CD14-positive monocyte (primary cell): Measurements from ENCODE around the gene RFLNA. TPM values are rescaled to one million over a fixed set of nuclear protein-coding genes. Genes with fewer than 3 reads are reported as not detected.
A peak's percentile ranks its signal among the peaks of the same experiment; 100 is the strongest.

ENCODE experiments used
- DNase-seq, 3 donors: peaks; one replicate each; pipeline ENCODE4 v3.0.0-alpha.2; 2011 to 2022
- H2AFZ ChIP-seq: 2 replicates; pipeline ENCODE4 v1.6.0; 2012; ENCODE audit warnings: mild to moderate bottlenecking, low read depth, low read length, inconsistent platforms; ENCODE audit not compliant: insufficient read depth, poor library complexity, severe bottlenecking
- H3K27ac ChIP-seq, 2 donors: 1 replicate in 1 of 2; 2 replicates in 1 of 2; pipeline ENCODE4 v1.5.1; 2012 to 2013; ENCODE audit warnings: low read length in 2 of 2, control low read depth in 1 of 2, inconsistent platforms in 1 of 2, low read depth in 1 of 2, mild to moderate bottlenecking in 1 of 2
- H3K27me3 ChIP-seq, 2 donors: one replicate each; pipeline versions ENCODE4 v1.6.0 to v1.6.1; 2011 to 2013; ENCODE audit warnings: low read length in 2 of 2; ENCODE audit not compliant: control insufficient read depth in 2 of 2, insufficient read depth in 2 of 2
- H3K36me3 ChIP-seq, 2 donors: replicated peaks in 1 of 2; 1 replicate in 1 of 2; 2 replicates in 1 of 2; pipeline versions ENCODE4 v1.5.1 to v1.6.1; 2012 to 2013; ENCODE audit warnings: low read length in 2 of 2, control low read depth in 1 of 2, inconsistent platforms in 1 of 2, mild to moderate bottlenecking in 1 of 2; ENCODE audit not compliant: insufficient read depth in 2 of 2, control insufficient read depth in 1 of 2
- H3K4me1 ChIP-seq, 2 donors: 1 replicate in 1 of 2; 2 replicates in 1 of 2; pipeline versions ENCODE4 v1.5.1 to v1.6.1; 2012 to 2013; ENCODE audit warnings: low read length in 2 of 2, control low read depth in 1 of 2, inconsistent platforms in 1 of 2, mild to moderate bottlenecking in 1 of 2, moderate library complexity in 1 of 2; ENCODE audit not compliant: insufficient read depth in 2 of 2, control insufficient read depth in 1 of 2
- H3K4me2 ChIP-seq: replicated peaks from 2 replicates; pipeline ENCODE3; 2012; ENCODE audit warnings: low read length, moderate library complexity, mild to moderate bottlenecking; ENCODE audit not compliant: poor library complexity, severe bottlenecking; ENCODE audit errors: extremely low read depth
- H3K4me3 ChIP-seq, 3 experiments: fragments of 200-600 bp in 1 of 3; sonication (generic) in 1 of 3; replicated peaks in 1 of 3; 1 replicate in 2 of 3; 2 replicates in 1 of 3; pipeline ENCODE4 v1.5.1; 2011 to 2013; ENCODE audit warnings: low read length in 3 of 3, mild to moderate bottlenecking in 3 of 3, control low read depth in 2 of 3, low read depth in 2 of 3, inconsistent platforms in 1 of 3, moderate library complexity in 1 of 3
- H3K79me2 ChIP-seq: 2 replicates; pipeline ENCODE4 v1.6.0; 2012; ENCODE audit warnings: mild to moderate bottlenecking, control low read depth, inconsistent platforms, low read length, moderate library complexity; ENCODE audit not compliant: insufficient read depth
- H3K9ac ChIP-seq: 2 replicates; pipeline ENCODE4 v1.6.0; 2017; ENCODE audit warnings: low read length, mild to moderate bottlenecking; ENCODE audit not compliant: insufficient read depth, poor library complexity, severe bottlenecking
- H3K9me3 ChIP-seq, 2 donors: replicated peaks in 1 of 2; 1 replicate in 1 of 2; 2 replicates in 1 of 2; pipeline versions ENCODE4 v1.5.1 to v1.6.1; 2012 to 2013; ENCODE audit warnings: low read length in 2 of 2, control low read depth in 1 of 2; ENCODE audit not compliant: control insufficient read depth in 1 of 2, insufficient read depth in 1 of 2
- H4K20me1 ChIP-seq: 2 replicates; pipeline ENCODE4 v1.6.0; 2012; ENCODE audit warnings: mild to moderate bottlenecking, low read length, control low read depth, moderate library complexity; ENCODE audit not compliant: insufficient read depth
- H3K27ac Mint-ChIP-seq, 7 donors: one replicate each; pipeline ENCODE4 v1.8.0; 2020; ENCODE audit warnings: mild to moderate bottlenecking in 7 of 7, mixed read lengths in 7 of 7, moderate library complexity in 6 of 7, inconsistent platforms in 2 of 7
- H3K27me3 Mint-ChIP-seq, 3 donors: one replicate each; pipeline ENCODE4 v1.8.0; 2021 to 2022; ENCODE audit warnings: low read depth in 3 of 3, mild to moderate bottlenecking in 3 of 3, mixed read lengths in 3 of 3, moderate library complexity in 3 of 3, inconsistent platforms in 1 of 3
- H3K36me3 Mint-ChIP-seq, 2 donors: one replicate each; pipeline ENCODE4 v1.8.0; 2020; ENCODE audit warnings: mixed read lengths in 2 of 2, inconsistent platforms in 1 of 2, mild to moderate bottlenecking in 1 of 2
- H3K4me1 Mint-ChIP-seq: one replicate; pipeline ENCODE4 v1.8.0; 2020; ENCODE audit warnings: mild to moderate bottlenecking, mixed read lengths
- H3K4me3 Mint-ChIP-seq, 2 donors: one replicate each; pipeline ENCODE4 v1.8.0; 2020; ENCODE audit warnings: mild to moderate bottlenecking in 2 of 2, mixed read lengths in 2 of 2, moderate library complexity in 1 of 2
- H3K9me3 Mint-ChIP-seq, 7 donors: one replicate each; pipeline ENCODE4 v1.8.0; 2020 to 2022; ENCODE audit warnings: mixed read lengths in 7 of 7, mild to moderate bottlenecking in 6 of 7, moderate library complexity in 6 of 7, inconsistent platforms in 2 of 7
- WGBS: methylation state at CpG from one replicate; pipeline ENCODE4 v1.1.5; 2013; ENCODE audit warnings: missing lambda C conversion rate; ENCODE audit not compliant: insufficient coverage; 5-methylcytosine and 5-hydroxymethylcytosine counted together
- intact Hi-C, 2 donors: fragments of 100-400 bp; cut with micrococcal nuclease; formaldehyde crosslinking; loops; one replicate each; pipeline versions ENCODE4 v1.15.0 to v1.15.1; 2023
- polyA plus RNA-seq, 3 donors: library from polyadenylated mRNA; depleted of rRNA in 1 of 3; unstranded in 2 of 3; stranded (reverse) in 1 of 3; fragments of 300-500 nt in 2 of 3; fragments of >200 nt in 1 of 3; fragmentation: Illumina TruSeq in 2 of 3; gene quantifications; 1 replicate in 2 of 3; 2 replicates in 1 of 3; pipeline ENCODE4 v1.2.3, GENCODE V29; 2012 to 2021
- TF ChIP-seq, protein P1 (sequence below): fragments of 200-600 bp; IDR thresholded peaks from one replicate; pipeline ENCODE4 v1.8.0; 2022; ENCODE audit warnings: antibody characterized with exemption, mild to moderate bottlenecking

Gene RFLNA
- polyA plus RNA-seq, 3 donors: not detected

DNA sequence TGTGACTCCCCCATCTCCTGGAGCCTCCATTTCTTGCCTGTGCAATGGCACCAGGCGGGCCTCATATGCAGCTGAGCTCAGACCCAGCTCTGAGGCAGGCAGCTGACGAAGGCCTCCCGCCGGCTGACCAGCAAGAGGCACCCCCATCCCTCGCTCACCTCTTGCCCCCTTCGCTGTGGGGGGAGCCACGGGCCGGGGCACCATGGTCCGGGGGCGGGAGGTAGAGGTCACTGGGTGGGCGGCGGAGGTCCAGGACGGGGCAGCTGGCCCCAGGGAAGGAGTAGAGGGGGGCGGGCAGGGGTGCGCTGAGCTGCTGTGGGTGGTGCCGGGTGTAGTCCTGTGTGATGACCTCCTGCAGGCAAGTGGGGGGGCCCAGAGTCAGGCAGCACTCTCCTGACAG is 39.4 kb downstream of the RFLNA start:
- no peak overlapping the region for H3K4me3 Mint-ChIP-seq
- Histone ChIP-seq H3K4me2 (no peak overlapping the region), H3K4me3 (no peak overlapping the region), H4K20me1 (peaks cover 84% of the 10 kb centered on the region), H2AFZ (no peak overlapping the region), H3K36me3 (peaks cover 83 to 94% of the 10 kb centered on the region in 2 donors), H3K9ac (no peak overlapping the region), H3K27me3 (no peaks in the 10 kb centered on the region), H3K27ac (no peak overlapping the region), H3K79me2 (no peaks in the 10 kb centered on the region), H3K9me3 (no peaks in the 10 kb centered on the region), H3K4me1 (no peaks in the 10 kb centered on the region)
- H3K4me1 Mint-ChIP-seq: no peaks in the 10 kb centered on the region
- peaks cover 65 to 95% of the 10 kb centered on the region in 2 donors for H3K36me3 Mint-ChIP-seq
- H3K9me3 Mint-ChIP-seq: peaks cover 0 to 3% (median 0%) of the 10 kb centered on the region in 7 donors
- intact Hi-C loops: no loop called here
- TF ChIP-seq, protein P1, sequence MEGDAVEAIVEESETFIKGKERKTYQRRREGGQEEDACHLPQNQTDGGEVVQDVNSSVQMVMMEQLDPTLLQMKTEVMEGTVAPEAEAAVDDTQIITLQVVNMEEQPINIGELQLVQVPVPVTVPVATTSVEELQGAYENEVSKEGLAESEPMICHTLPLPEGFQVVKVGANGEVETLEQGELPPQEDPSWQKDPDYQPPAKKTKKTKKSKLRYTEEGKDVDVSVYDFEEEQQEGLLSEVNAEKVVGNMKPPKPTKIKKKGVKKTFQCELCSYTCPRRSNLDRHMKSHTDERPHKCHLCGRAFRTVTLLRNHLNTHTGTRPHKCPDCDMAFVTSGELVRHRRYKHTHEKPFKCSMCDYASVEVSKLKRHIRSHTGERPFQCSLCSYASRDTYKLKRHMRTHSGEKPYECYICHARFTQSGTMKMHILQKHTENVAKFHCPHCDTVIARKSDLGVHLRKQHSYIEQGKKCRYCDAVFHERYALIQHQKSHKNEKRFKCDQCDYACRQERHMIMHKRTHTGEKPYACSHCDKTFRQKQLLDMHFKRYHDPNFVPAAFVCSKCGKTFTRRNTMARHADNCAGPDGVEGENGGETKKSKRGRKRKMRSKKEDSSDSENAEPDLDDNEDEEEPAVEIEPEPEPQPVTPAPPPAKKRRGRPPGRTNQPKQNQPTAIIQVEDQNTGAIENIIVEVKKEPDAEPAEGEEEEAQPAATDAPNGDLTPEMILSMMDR: no peak
- H3K27me3 Mint-ChIP-seq: no peaks in the 10 kb centered on the region
- WGBS: 95% methylated on average over 6 of the region's 16 CpGs
- H3K27ac Mint-ChIP-seq: no peak overlapping the region
- no peak for DNase-seq

DNA sequence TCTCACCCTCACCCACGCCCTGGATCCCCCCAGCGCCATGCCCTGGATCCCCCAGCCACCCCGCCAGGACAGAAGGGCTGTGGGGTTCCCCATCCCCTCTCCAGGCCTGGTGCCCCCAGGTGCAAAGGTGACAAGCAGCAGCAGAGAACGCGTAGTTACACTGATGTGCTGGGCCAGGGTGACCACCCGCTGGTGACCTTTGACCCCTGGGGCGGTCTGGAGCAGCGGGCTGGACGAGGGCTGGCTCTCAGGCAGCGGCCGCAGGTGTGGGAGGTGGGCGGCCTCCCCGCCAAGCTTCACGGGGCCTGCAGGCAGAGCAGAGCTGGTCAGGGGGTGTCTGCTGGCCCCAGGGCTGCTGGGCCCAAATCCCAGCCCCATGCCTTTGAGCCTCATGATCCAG is 40.1 kb downstream of the RFLNA start:
- peaks cover 77 to 91% of the 10 kb centered on the region in 2 donors for H3K36me3 ChIP-seq
- Mint-ChIP-seq H3K9me3 (peaks cover 0 to 2% (median 0%) of the 10 kb centered on the region in 7 donors), H3K27ac (peak overlapping the region in 1 of 7 donors; percentile 6), H3K4me3 (no peak overlapping the region), H3K36me3 (peaks cover 59 to 93% of the 10 kb centered on the region in 2 donors), H3K27me3 (no peaks in the 10 kb centered on the region), H3K4me1 (no peaks in the 10 kb centered on the region)
- H3K27me3 ChIP-seq: no peaks in the 10 kb centered on the region
- H3K9me3 ChIP-seq: no peaks in the 10 kb centered on the region
- no peak overlapping the region for H3K4me2 ChIP-seq
- intact Hi-C loops: no loop called here
- TF ChIP-seq, protein P1: no peak
- no peaks in the 10 kb centered on the region for H3K79me2 ChIP-seq
- no peak overlapping the region for H2AFZ ChIP-seq
- no peak overlapping the region for H3K27ac ChIP-seq
- 99% methylated on average over 14 of the region's 14 CpGs for WGBS
- H3K4me3 ChIP-seq: no peak overlapping the region
- no peak for DNase-seq
- H3K9ac ChIP-seq: no peak overlapping the region
- H3K4me1 ChIP-seq: no peaks in the 10 kb centered on the region
- H4K20me1 ChIP-seq: peaks cover 81% of the 10 kb centered on the region
